GM08714 (cell line): ENCODE measurements around the gene AJAP1.

Experiments
- H3K4me3 ChIP-seq: fragments of 200-500 bp; sonication (Bioruptor generic); 2 replicates; pipeline ENCODE4 v1.5.1; 2014; ENCODE audit warnings: mild to moderate bottlenecking, low read length, inconsistent platforms
- ZNF274 ChIP-seq: IDR thresholded peaks from 2 replicates; pipeline ENCODE4 v1.6.1; 2012; ENCODE audit warnings: mild to moderate bottlenecking, low read depth, low read length

The AJAP1 gene

GRCh38 chr1:4802024-4802423, 147.6 kb downstream of the AJAP1 start:
- no peak for TF ChIP-seq ZNF274
- no peak overlapping the region for H3K4me3 ChIP-seq

GRCh38 chr1:4803335-4803734, 148.9 kb downstream of the AJAP1 start:
- TF ChIP-seq ZNF274 = no peak
- no peak overlapping the region for H3K4me3 ChIP-seq

GRCh38 chr1:4805987-4806386, 151.6 kb downstream of the AJAP1 start:
- no peak overlapping the region for H3K4me3 ChIP-seq
- no peak for TF ChIP-seq ZNF274

GRCh38 chr1:4820543-4820942, 166.1 kb downstream of the AJAP1 start:
- no peak for TF ChIP-seq ZNF274
- H3K4me3 ChIP-seq = no peak overlapping the region

GRCh38 chr1:4825800-4826450, 171.5 kb downstream of the AJAP1 start:
- TF ChIP-seq ZNF274 = no peak
- no peak overlapping the region for H3K4me3 ChIP-seq

- no peak for TF ChIP-seq ZNF274
- H3K4me3 ChIP-seq = no peak overlapping the region
Observed at GRCh38 chr1:4830707-4831106, 176.3 kb downstream of the AJAP1 start.

GRCh38 chr1:4836574-4836973, 182.2 kb downstream of the AJAP1 start:
- no peak overlapping the region for H3K4me3 ChIP-seq
- TF ChIP-seq ZNF274 = no peak

GRCh38 chr1:4837031-4837600, 182.7 kb downstream of the AJAP1 start:
- no peak overlapping the region for H3K4me3 ChIP-seq
- TF ChIP-seq ZNF274 = no peak

- H3K4me3 ChIP-seq = no peak overlapping the region
- no peak for TF ChIP-seq ZNF274
Observed at GRCh38 chr1:4837752-4838151, 183.3 kb downstream of the AJAP1 start.

- no peak overlapping the region for H3K4me3 ChIP-seq
- no peak for TF ChIP-seq ZNF274
Observed at GRCh38 chr1:4838231-4838630, 183.8 kb downstream of the AJAP1 start.
